OCI-LY7 (cell line): ENCODE data around the gene LDB3. TPM values are rescaled to one million over a fixed set of nuclear protein-coding genes. Genes with fewer than 3 reads are reported as not detected.

Experiments used
- BruUV-seq: library from RNA; stranded (reverse); fragments of 400-500 nt; replicated peaks from 2 replicates; lab custom pipeline; 2021; lab: Mats Ljungman, UMichigan
- CTCF ChIA-PET: fragments of 300-600 bp; sonication (Branson Sonifier 250); formaldehyde crosslinking; loops from one replicate; lab custom pipeline; 2022; ENCODE audit warnings: antibody characterized with exemption; ENCODE audit not compliant: unreplicated experiment; lab: Charles Lee
- POLR2A ChIA-PET: fragments of 300-600 bp; sonication (Branson Sonifier 250); formaldehyde crosslinking; loops from one replicate; lab custom pipeline; 2022; ENCODE audit warnings: antibody characterized with exemption; lab: Charles Lee
- DNase-seq: peaks from one replicate; pipeline ENCODE4 v3.0.0-alpha.2; 2015; ENCODE audit warnings: low spot score
- H2AFZ ChIP-seq: fragments of 200-600 bp; sonication (generic), shearing (Covaris generic); 2 replicates; pipeline ENCODE4 v1.6.1; 2014; ENCODE audit warnings: mild to moderate bottlenecking, antibody characterized with exemption, low read length, moderate library complexity
- H3K27ac ChIP-seq: fragments of 200-600 bp; sonication (generic); 2 replicates; pipeline ENCODE4 v1.5.1; 2014; ENCODE audit warnings: mixed run types, low read depth, mild to moderate bottlenecking, moderate library complexity, low read length, inconsistent platforms; ENCODE audit not compliant: poor library complexity, severe bottlenecking
- H3K36me3 ChIP-seq: fragments of 200-600 bp; sonication (generic); 2 replicates; pipeline ENCODE4 v1.6.1; 2014; ENCODE audit warnings: mild to moderate bottlenecking, antibody characterized with exemption, low read length, moderate library complexity, mixed read lengths; ENCODE audit not compliant: insufficient read depth
- H3K4me1 ChIP-seq: fragments of 200-600 bp; sonication (generic); 2 replicates; pipeline ENCODE4 v1.5.1; 2014; ENCODE audit warnings: mild to moderate bottlenecking, low read length; ENCODE audit not compliant: insufficient read depth, poor library complexity, severe bottlenecking
- H3K4me2 ChIP-seq: fragments of 200-600 bp; sonication (generic); 2 replicates; pipeline ENCODE4 v1.6.1; 2014; ENCODE audit warnings: mild to moderate bottlenecking, low read length
- H3K4me3 ChIP-seq: fragments of 200-600 bp; sonication (generic); 2 replicates; pipeline ENCODE4 v1.5.1; 2014; ENCODE audit warnings: mild to moderate bottlenecking, low read depth, low read length; ENCODE audit not compliant: poor library complexity, severe bottlenecking
- H3K79me2 ChIP-seq: fragments of 200-600 bp; sonication (generic); 2 replicates; pipeline ENCODE4 v1.6.1; 2016; ENCODE audit warnings: low read depth, mild to moderate bottlenecking, low read length, moderate library complexity, mixed read lengths; ENCODE audit not compliant: insufficient read depth
- H3K9me2 ChIP-seq: fragments of 200-600 bp; sonication (generic); 2 replicates; pipeline ENCODE4 v1.6.1; 2016; ENCODE audit warnings: mild to moderate bottlenecking, low read length, mixed read lengths; ENCODE audit not compliant: insufficient read depth
- H3K9me3 ChIP-seq: fragments of 200-600 bp; sonication (generic); 2 replicates; pipeline ENCODE4 v1.6.1; 2014; ENCODE audit warnings: mild to moderate bottlenecking, mixed run types, low read length, mixed read lengths
- H4K20me1 ChIP-seq: fragments of 200-600 bp; sonication (generic); 2 replicates; pipeline ENCODE4 v1.6.1; 2014; ENCODE audit warnings: mild to moderate bottlenecking, antibody characterized with exemption, low read length, moderate library complexity, mixed read lengths; ENCODE audit not compliant: insufficient read depth
- EZH2phosphoT487 ChIP-seq: fragments of 200-600 bp; sonication (generic); IDR thresholded peaks from 2 replicates; pipeline ENCODE4 v1.6.1; 2018; ENCODE audit warnings: low read depth, borderline replicate concordance, mild to moderate bottlenecking, mixed run types, antibody characterized with exemption, low read length, moderate library complexity, mixed read lengths
- intact Hi-C: fragments of 100-400 bp; cut with micrococcal nuclease; formaldehyde crosslinking; loops from one replicate; pipeline ENCODE4 v1.10.0; 2022; ENCODE audit not compliant: unreplicated experiment
- total RNA-seq, 2 experiments: library from RNA; depleted of rRNA in 1 of 2; stranded (reverse); fragments of >200 nt in 1 of 2; shearing (Covaris generic) in 1 of 2; gene quantifications; 2 replicates each; pipeline ENCODE4 v1.2.3, GENCODE V29; 2014 to 2022
- TF ChIP-seq, protein P1 (sequence below): fragments of 200-600 bp; sonication (generic); conservative IDR thresholded peaks from 2 replicates; pipeline ENCODE4 v1.5.1; 2014; ENCODE audit warnings: mild to moderate bottlenecking, antibody characterized with exemption, low read length, moderate library complexity, mixed read lengths

LDB3 gene
- total RNA-seq, 2 experiments from 2014 or later = 0.08 TPM; not detected in 1

GRCh38 chr10:86648704-86649427, 19.4 kb upstream of the LDB3 start:
- no peak overlapping the region for H3K4me2 ChIP-seq
- H3K36me3 ChIP-seq = no peaks in the 10 kb centered on the region
- no peak for DNase-seq
- H3K4me1 ChIP-seq = no peaks in the 10 kb centered on the region
- H3K9me2 ChIP-seq = no peaks in the 10 kb centered on the region
- no peak overlapping the region for H3K4me3 ChIP-seq
- intact Hi-C loops = no loop called here
- H2AFZ ChIP-seq = no peak overlapping the region
- ChIA-PET CTCF (no interaction called here), POLR2A (no interaction called here)
- H4K20me1 ChIP-seq = no peaks in the 10 kb centered on the region
- BruUV-seq = no TSS peak
- H3K79me2 ChIP-seq = no peaks in the 10 kb centered on the region
- H3K9me3 ChIP-seq = no peaks in the 10 kb centered on the region
- H3K27ac ChIP-seq = no peak overlapping the region
- no peak for TF ChIP-seq EZH2phosphoT487
- TF ChIP-seq, protein P1, sequence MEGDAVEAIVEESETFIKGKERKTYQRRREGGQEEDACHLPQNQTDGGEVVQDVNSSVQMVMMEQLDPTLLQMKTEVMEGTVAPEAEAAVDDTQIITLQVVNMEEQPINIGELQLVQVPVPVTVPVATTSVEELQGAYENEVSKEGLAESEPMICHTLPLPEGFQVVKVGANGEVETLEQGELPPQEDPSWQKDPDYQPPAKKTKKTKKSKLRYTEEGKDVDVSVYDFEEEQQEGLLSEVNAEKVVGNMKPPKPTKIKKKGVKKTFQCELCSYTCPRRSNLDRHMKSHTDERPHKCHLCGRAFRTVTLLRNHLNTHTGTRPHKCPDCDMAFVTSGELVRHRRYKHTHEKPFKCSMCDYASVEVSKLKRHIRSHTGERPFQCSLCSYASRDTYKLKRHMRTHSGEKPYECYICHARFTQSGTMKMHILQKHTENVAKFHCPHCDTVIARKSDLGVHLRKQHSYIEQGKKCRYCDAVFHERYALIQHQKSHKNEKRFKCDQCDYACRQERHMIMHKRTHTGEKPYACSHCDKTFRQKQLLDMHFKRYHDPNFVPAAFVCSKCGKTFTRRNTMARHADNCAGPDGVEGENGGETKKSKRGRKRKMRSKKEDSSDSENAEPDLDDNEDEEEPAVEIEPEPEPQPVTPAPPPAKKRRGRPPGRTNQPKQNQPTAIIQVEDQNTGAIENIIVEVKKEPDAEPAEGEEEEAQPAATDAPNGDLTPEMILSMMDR = no peak

GRCh38 chr10:86649471-86650150, 18.7 kb upstream of the LDB3 start:
- intact Hi-C loops = no loop called here
- POLR2A ChIA-PET = no interaction called here
- Histone ChIP-seq H3K4me3 (no peak overlapping the region), H3K27ac (no peak overlapping the region), H3K79me2 (no peaks in the 10 kb centered on the region), H3K9me2 (no peaks in the 10 kb centered on the region), H2AFZ (no peak overlapping the region), H3K4me2 (no peak overlapping the region), H3K4me1 (no peaks in the 10 kb centered on the region), H4K20me1 (no peaks in the 10 kb centered on the region), H3K9me3 (no peaks in the 10 kb centered on the region), H3K36me3 (no peaks in the 10 kb centered on the region)
- no peak for DNase-seq
- CTCF ChIA-PET = no interaction called here
- BruUV-seq = no TSS peak
- TF ChIP-seq EZH2phosphoT487 = no peak
- TF ChIP-seq, protein P1 = no peak

DNA sequence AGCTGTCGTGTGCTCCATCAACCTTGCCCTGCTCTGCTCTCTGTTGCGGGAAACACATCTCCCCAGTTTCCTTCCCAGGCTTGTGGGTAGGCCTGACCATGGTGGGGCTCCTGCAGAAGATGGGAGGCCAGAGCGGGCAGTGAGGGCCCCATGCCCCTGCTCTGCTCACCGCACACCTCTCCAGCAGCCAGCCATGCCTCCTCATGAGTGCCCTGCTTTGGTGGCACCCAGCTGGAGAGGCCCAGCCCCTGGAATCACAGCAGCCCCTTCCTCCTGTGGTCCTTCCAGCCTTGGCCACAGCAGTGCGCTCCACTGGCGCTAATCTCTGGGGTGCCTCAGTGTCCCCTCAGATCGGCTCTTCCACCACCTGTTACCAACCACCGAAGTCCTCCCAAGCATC, 18.2 kb upstream of the LDB3 start:
- H3K4me2 ChIP-seq = no peak overlapping the region
- DNase-seq = no peak
- ChIA-PET POLR2A (no interaction called here), CTCF (no interaction called here)
- no TSS peak for BruUV-seq
- H3K9me3 ChIP-seq = no peaks in the 10 kb centered on the region
- no peaks in the 10 kb centered on the region for H3K79me2 ChIP-seq
- no peak overlapping the region for H3K4me3 ChIP-seq
- H2AFZ ChIP-seq = no peak overlapping the region
- no peaks in the 10 kb centered on the region for H3K9me2 ChIP-seq
- no peaks in the 10 kb centered on the region for H4K20me1 ChIP-seq
- intact Hi-C loops = no loop called here
- H3K36me3 ChIP-seq = no peaks in the 10 kb centered on the region
- no peak overlapping the region for H3K27ac ChIP-seq
- H3K4me1 ChIP-seq = no peaks in the 10 kb centered on the region
- TF ChIP-seq, protein P1 = no peak
- TF ChIP-seq EZH2phosphoT487 = no peak
